DND-41 (cell line): ENCODE results near the gene SPSB3.

Source experiments
- EZH2 ChIP-seq: IDR thresholded peaks from 3 replicates; pipeline ENCODE4 v1.6.1; 2012; ENCODE audit warnings: borderline replicate concordance, low read depth, mild to moderate bottlenecking, moderate library complexity, low read length, inconsistent platforms; ENCODE audit not compliant: severe bottlenecking
- TF ChIP-seq, protein P1 (sequence below): IDR thresholded peaks from 2 replicates; pipeline ENCODE4 v1.5.1; 2012; ENCODE audit warnings: borderline replicate concordance, low read length, moderate library complexity, mild to moderate bottlenecking; ENCODE audit not compliant: poor library complexity, severe bottlenecking; ENCODE audit errors: extremely low read depth

DNA sequence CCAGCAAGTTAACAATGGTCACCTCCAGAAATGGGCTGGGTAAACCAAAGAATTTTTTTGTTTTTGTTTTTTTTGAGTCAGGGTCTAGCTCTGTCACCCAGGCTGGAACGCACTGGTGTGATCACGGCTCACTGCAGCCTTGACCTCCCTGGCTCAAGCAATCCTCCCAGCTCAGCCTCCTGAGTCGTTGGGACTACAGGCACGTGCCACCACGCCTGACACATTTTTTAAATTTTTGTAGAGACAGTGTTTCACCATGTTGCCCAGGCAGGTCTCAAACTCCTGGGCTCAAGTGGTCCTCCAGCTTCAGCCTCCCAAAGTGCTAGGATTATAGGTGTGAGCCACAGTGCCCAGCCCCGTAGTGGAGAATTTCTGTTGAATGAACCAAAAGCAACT, 1.7 kb downstream of the SPSB3 start:
- TF ChIP-seq, protein P1, sequence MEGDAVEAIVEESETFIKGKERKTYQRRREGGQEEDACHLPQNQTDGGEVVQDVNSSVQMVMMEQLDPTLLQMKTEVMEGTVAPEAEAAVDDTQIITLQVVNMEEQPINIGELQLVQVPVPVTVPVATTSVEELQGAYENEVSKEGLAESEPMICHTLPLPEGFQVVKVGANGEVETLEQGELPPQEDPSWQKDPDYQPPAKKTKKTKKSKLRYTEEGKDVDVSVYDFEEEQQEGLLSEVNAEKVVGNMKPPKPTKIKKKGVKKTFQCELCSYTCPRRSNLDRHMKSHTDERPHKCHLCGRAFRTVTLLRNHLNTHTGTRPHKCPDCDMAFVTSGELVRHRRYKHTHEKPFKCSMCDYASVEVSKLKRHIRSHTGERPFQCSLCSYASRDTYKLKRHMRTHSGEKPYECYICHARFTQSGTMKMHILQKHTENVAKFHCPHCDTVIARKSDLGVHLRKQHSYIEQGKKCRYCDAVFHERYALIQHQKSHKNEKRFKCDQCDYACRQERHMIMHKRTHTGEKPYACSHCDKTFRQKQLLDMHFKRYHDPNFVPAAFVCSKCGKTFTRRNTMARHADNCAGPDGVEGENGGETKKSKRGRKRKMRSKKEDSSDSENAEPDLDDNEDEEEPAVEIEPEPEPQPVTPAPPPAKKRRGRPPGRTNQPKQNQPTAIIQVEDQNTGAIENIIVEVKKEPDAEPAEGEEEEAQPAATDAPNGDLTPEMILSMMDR, result no peak
- TF ChIP-seq EZH2, result no peak
